ENCODE measurements around the gene SORCS3. TPM values are rescaled to one million over a fixed set of nuclear protein-coding genes. Genes with fewer than 3 reads are reported as not detected.

SORCS3 gene
- total RNA-seq, 1 experiment from 2014 or later: not detected

DNA sequence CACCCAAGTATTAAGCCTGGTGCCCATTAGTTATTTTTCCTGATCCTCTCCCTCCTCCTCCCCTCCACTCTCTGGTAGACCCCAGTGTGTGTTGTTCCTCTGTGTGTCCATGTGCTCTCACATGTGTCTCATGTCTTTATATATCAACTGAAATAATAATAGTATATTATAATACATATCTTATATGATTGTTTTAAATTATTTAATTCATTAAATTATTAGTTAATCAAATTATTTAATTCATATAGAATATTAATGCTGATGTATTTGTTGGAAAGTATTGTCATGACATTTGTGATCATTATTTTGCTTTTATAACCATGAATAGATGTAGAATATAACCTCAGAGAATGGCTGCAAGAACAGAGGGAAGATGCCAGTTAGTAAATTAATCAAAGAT is 647.5 kb downstream of the SORCS3 start:
- DNase-seq (ENCODE audit: extremely low read depth, low read depth): no peak

DNA sequence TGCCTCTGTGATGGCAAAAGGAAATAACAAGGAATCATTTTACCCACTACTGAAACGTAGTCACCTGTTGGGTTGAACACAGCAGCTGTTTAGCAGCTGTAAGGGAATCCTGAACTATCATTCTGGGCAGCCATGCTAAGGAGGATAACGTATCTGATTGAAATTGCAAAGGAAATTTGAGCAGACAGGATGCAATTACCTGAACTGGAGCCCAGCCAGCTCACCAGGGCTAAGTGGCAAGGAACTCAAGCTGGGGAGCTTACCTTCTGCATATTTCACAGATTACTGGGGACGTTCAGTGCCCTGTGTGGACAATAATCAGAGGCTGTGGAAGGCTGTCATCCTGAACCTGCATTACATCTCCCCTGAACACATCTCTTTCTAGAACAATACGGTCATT is 650.5 kb downstream of the SORCS3 start:
- DNase-seq (ENCODE audit: extremely low read depth, low read depth): no peak

DNA sequence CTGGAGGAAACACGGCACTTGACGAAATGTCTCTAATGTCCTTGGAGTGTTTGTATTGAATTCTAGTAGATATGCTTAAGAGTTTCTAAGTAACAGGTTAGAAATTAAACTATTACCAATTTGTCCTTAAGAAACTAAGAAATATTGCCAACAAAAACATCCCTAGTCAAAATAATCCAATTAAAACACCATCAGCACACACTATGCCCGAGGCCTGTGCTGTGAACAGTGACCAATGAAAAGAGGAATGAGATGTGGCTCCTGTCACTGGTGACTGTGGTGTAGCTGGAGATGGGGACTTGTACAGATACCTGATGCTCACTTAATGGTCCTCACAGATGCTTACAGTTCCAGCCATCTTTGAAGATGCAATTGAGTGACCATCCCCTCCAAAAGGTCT is 651.1 kb downstream of the SORCS3 start:
- no peak for DNase-seq (ENCODE audit: extremely low read depth, low read depth)
